Activated naive CD4-positive, alpha-beta T cell treated with anti-CD3 and anti-CD28 coated beads, Interleukin-2, amount 50 U/mL, for 72 hours (primary cell): ENCODE measurements around the gene CNOT6L. TPM values are rescaled to one million over a fixed set of nuclear protein-coding genes. Genes with fewer than 3 reads are reported as not detected.

Experiments
- ATAC-seq, 2 donors: fragments of 150-1000 bp; cut with Tn5 transposase; 2 replicates each; pipeline ENCODE4 v1.10.0; 2021; ENCODE audit warnings: mild to moderate bottlenecking in 2 of 2, moderate library complexity in 2 of 2
- DNase-seq, 2 donors: peaks; one replicate each; pipeline ENCODE4 v3.0.0; 2021 to 2022; ENCODE audit warnings: low spot score in 2 of 2
- H3K27ac Mint-ChIP-seq, 2 donors: one replicate each; pipeline ENCODE4 v1.8.0; 2022; ENCODE audit warnings: mild to moderate bottlenecking in 2 of 2, mixed read lengths in 2 of 2
- H3K36me3 Mint-ChIP-seq, 2 donors: one replicate each; pipeline ENCODE4 v1.8.0; 2022; ENCODE audit warnings: mixed read lengths in 2 of 2
- H3K9me3 Mint-ChIP-seq, 2 donors: one replicate each; pipeline ENCODE4 v1.8.0; 2022; ENCODE audit warnings: mixed read lengths in 2 of 2
- total RNA-seq, 2 donors: library from RNA; stranded (reverse); gene quantifications; one replicate each; pipeline ENCODE4 v1.2.3, GENCODE V29; 2022

CNOT6L gene
- total RNA-seq, 2 donors from 2014 or later = 105 to 114 TPM

DNA sequence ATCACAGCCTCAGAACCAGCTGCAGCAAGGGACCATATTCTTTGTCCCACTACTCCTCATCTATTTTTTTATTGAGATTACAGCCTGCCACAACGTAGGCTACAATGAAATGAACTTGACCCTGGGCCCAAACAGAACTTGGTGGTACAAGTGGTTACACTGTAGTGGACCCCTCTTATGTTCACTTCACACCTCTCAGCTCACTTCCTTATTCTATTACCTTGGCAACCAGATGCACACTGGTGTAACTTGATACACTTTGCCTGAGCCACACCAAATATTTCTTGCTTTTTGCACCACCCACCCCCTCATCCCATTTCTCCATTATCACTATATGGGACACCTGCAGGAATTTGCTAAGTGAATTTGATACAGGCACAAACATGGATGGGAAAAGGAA is 107.7 kb downstream of the CNOT6L start:
- Mint-ChIP-seq H3K27ac (peak overlapping the region in 1 of 2 donors; percentile 23), H3K9me3 (peaks cover 0 to 3% of the 10 kb centered on the region in 2 donors), H3K36me3 (peaks cover 0 to 36% of the 10 kb centered on the region in 2 donors)
- ATAC-seq (no peak), DNase-seq (no peak)

DNA sequence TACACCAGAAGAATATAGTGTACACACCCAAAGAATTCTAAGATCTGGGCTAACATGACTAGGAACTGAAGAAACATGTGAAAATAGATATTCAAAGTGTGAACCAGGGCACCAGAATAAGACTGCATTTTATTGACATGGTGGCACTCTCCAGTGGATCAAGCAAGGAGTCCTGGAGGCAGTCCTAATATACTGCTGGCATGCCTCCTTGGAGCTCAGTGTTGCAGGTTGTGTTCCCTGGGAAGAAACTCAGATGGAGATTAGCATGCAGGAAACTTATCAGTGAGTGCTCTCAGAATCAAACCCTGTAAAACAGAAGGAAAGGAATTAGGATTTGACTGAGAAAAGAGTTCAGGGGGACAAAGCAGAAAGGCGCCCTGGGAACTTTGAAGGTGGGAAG is 108.5 kb downstream of the CNOT6L start:
- H3K27ac Mint-ChIP-seq = peak overlapping the region in 1 of 2 donors; percentile 33
- DNase-seq (no peak), ATAC-seq (peak in 1 of 2 donors; percentile 20)
- H3K36me3 Mint-ChIP-seq = peaks cover 0 to 29% of the 10 kb centered on the region in 2 donors
- H3K9me3 Mint-ChIP-seq = peaks cover 0 to 3% of the 10 kb centered on the region in 2 donors

DNA sequence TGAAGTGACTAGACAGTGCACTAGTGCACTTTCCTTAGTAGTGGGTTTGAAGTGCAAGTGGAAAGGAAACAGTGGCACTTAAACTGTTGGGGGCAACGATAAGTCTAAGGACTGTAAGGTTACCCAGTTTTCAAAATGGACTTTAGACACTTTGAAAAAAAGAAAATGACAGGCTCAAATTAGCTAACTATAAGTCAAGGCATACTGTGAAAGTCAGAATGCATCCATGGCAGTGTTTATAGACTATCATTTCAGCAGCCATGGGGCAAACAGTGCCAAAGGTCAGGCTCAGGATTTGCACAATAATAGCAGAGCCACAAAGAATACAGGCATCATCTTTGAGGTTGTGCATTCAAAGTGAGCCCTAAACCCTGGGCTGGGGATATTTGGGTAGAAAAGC is 109.1 kb downstream of the CNOT6L start:
- Mint-ChIP-seq H3K36me3 (peaks cover 0 to 26% of the 10 kb centered on the region in 2 donors), H3K9me3 (peaks cover 0 to 3% of the 10 kb centered on the region in 2 donors), H3K27ac (no peak overlapping the region)
- ATAC-seq (no peak), DNase-seq (no peak)

- DNase-seq = no peak
- ATAC-seq = no peak
- Mint-ChIP-seq H3K36me3 (peaks cover 0 to 5% of the 10 kb centered on the region in 2 donors), H3K9me3 (no peaks in the 10 kb centered on the region), H3K27ac (no peak overlapping the region)
Measured at GRCh38 chr4:77706717-77707116, 112.5 kb downstream of the CNOT6L start.

GRCh38 chr4:77703666-77704065 is 115.5 kb downstream of the CNOT6L start:
- ATAC-seq = no peak
- Mint-ChIP-seq H3K27ac (no peak overlapping the region), H3K9me3 (no peaks in the 10 kb centered on the region), H3K36me3 (no peaks in the 10 kb centered on the region)
- no peak for DNase-seq

DNA sequence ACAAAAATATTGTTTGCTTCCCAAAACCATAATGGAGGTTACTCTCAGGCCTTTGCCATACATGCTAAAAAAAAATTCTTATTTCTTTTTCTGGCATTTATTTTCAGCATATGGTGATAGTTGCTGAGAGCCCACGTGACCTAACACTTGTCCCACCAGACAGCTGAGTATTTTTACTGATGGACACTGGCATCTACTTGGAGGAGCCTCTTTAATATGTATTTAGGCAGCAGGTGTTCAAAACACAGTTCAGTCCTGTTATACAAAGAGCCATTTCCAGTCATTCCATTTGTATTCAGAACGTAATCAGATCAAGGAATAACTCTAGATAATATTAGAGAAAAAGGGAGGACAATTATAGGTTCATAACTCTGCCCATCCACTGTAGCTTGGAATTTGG is 118.0 kb downstream of the CNOT6L start:
- DNase-seq (no peak), ATAC-seq (no peak)
- H3K36me3 Mint-ChIP-seq = no peaks in the 10 kb centered on the region
- no peak overlapping the region for H3K27ac Mint-ChIP-seq
- no peaks in the 10 kb centered on the region for H3K9me3 Mint-ChIP-seq

- DNase-seq (no peak), ATAC-seq (no peak)
- Mint-ChIP-seq H3K9me3 (no peaks in the 10 kb centered on the region), H3K27ac (no peak overlapping the region), H3K36me3 (no peaks in the 10 kb centered on the region)
Measured at GRCh38 chr4:77699731-77700210, 119.4 kb downstream of the CNOT6L start.

DNA sequence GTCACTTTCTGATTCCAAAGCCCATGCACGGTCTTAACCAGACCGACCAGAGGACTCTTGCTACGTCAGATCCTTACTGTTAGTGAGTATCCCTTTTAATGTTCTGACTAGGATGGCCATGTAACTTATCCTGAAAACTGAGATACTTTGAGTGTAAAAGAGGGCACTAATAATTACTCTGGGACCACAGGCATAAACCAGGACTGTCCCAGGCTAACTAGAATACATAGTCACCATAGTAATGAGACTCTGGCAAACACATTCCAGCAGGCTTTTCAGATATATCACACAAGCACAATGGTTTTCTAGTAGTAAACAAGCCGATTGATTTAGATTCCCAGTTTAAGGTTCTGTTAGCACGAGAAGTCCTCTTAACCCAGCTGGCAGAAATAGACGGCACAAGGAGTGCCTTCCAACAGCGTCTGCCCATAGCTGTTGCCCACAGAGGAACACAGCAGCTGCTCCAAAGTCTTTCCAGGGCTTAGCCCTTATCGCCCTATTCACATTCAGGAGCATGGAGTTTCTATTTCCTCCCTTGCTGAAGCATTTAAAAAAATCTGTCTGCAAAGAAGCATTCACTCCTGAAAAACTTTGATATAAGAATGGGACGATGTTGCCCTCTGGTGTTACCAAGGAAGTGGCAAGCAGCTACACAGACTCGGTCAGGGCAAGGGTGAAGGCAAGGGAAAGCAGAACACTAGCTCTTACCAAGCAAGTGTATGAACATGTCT is 121.1 kb downstream of the CNOT6L start:
- ATAC-seq = peak in 1 of 2 donors; percentile 40
- no peaks in the 10 kb centered on the region for H3K36me3 Mint-ChIP-seq
- DNase-seq = no peak
- H3K9me3 Mint-ChIP-seq = no peaks in the 10 kb centered on the region
- H3K27ac Mint-ChIP-seq = no peak overlapping the region

- ATAC-seq (peak in 1 of 2 donors; percentile 29), DNase-seq (no peak)
- Mint-ChIP-seq H3K36me3 (no peaks in the 10 kb centered on the region), H3K27ac (no peak overlapping the region), H3K9me3 (no peaks in the 10 kb centered on the region)
Measured at GRCh38 chr4:77695774-77696173, 123.4 kb downstream of the CNOT6L start.

DNA sequence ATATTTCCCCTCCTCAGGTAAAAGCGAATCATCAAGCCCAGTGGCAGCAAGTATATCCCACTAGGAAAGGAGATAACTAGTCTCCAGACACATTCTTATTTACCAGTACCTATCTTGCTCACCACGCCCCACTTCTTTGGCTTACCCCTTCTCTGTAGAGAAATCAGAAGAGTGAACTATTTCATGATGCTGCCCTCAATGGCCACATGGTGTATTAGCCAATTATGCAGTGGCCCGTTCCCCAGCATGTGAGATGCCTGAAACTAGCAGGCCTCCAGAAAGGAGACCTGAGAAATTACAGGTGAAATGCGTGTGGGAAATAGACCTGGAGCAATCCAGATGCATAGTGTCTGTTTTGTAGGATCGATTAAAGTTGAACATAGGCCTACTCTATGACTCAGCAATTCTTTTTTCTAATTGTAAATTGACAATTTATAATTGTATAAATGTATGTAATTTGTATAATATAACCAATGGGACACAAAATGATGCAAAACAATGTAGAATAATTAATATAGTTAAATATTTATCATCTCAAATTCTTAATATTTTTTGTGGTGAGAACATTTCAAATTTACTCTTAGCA is 126.2 kb downstream of the CNOT6L start:
- no peaks in the 10 kb centered on the region for H3K36me3 Mint-ChIP-seq
- DNase-seq (no peak), ATAC-seq (no peak)
- H3K9me3 Mint-ChIP-seq = no peaks in the 10 kb centered on the region
- no peak overlapping the region for H3K27ac Mint-ChIP-seq

DNA sequence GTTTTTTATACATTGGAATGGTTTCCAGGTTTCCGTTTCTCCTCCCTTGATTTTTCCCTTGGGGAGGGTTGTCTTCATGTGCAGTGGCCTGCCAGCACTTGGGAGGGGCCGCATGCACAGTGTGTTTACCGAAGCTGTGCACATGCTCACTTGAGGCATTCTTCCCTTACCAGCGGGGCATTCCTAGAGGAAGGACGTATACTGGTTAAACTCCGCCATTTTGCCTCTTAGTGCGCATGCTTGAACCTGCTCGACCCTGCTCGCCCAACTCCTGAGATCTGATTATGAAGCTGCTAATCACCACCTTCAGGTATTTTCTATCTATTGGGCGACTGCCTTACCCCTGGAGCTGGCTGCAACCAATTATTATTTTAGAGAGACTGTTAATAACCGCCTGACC is 137.4 kb downstream of the CNOT6L start:
- no peak for DNase-seq
- Mint-ChIP-seq H3K36me3 (no peaks in the 10 kb centered on the region), H3K27ac (no peak overlapping the region), H3K9me3 (peaks cover 0 to 5% of the 10 kb centered on the region in 2 donors)
- ATAC-seq = no peak

DNA sequence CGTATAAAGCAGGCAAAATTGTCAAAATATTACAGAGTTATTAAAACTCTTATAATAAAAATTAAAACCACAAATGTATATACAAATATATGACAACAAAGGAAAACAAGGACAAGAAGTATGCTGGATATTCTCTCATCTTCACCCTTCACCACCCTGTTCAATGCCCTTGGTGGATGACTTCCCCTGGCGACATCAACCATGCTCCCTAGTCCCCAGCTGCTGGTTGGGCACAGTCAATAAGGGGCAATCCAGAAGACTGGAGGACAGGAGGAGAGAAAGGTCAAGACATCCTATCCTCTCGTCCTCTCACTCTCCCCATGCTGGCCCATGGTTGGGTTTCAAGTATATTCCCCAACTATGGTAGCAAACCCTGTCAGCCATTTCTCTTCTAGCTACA is 142.3 kb downstream of the CNOT6L start:
- no peaks in the 10 kb centered on the region for H3K36me3 Mint-ChIP-seq
- no peak overlapping the region for H3K27ac Mint-ChIP-seq
- DNase-seq = no peak
- ATAC-seq = no peak
- no peaks in the 10 kb centered on the region for H3K9me3 Mint-ChIP-seq

DNA sequence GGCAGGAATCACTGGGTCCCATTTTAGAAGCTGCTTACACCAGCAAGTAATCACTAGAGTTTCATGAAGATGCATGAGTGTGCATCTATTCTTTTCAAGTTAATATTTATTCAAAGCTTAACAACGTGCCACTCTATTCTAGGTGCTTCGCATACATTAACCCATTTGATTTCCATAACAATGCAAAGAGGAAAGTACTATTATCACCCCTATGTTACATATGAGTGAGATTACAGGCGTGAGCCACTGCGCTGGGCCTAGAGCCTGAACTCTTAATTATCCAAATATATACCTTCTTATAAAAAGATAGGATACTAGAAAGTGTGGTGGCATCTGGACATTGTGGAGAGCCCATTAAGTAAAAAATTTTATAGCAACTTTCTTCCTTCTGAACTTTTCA is 148.1 kb downstream of the CNOT6L start:
- Mint-ChIP-seq H3K27ac (no peak overlapping the region), H3K36me3 (no peaks in the 10 kb centered on the region), H3K9me3 (peaks cover 0 to 5% of the 10 kb centered on the region in 2 donors)
- ATAC-seq (no peak), DNase-seq (no peak)

DNA sequence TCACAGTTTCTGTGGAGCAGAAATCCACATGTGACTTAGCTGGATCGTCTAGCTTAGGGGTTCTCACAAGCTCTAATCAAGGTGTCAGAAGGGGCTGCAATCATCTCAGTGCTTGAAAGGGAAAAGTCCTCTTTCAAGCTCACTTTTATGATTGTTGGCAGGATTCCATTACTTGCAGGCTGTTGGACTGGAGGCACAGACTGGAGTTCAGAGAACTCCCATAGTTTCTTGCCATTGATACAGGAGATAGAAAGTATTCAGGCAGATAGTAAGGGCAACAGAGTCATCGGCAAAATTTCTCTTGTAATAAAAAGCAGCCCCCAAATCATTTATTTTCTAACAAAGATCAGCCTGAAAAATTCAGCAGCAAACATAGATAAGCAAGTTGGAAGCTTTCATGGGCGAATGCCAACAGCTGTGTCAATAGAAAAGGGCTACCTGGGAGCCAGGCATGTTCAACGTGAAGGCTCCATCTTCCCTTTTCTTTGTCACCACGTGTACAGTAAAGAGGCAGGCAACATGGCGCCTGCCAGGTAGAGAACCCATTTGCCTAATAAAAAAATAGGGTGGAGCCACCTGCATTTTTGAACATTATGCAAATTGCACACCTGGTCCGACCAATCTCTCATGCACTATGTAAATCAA is 149.1 kb downstream of the CNOT6L start:
- Mint-ChIP-seq H3K27ac (no peak overlapping the region), H3K9me3 (peaks cover 0 to 5% of the 10 kb centered on the region in 2 donors), H3K36me3 (no peaks in the 10 kb centered on the region)
- DNase-seq (no peak), ATAC-seq (no peak)

DNA sequence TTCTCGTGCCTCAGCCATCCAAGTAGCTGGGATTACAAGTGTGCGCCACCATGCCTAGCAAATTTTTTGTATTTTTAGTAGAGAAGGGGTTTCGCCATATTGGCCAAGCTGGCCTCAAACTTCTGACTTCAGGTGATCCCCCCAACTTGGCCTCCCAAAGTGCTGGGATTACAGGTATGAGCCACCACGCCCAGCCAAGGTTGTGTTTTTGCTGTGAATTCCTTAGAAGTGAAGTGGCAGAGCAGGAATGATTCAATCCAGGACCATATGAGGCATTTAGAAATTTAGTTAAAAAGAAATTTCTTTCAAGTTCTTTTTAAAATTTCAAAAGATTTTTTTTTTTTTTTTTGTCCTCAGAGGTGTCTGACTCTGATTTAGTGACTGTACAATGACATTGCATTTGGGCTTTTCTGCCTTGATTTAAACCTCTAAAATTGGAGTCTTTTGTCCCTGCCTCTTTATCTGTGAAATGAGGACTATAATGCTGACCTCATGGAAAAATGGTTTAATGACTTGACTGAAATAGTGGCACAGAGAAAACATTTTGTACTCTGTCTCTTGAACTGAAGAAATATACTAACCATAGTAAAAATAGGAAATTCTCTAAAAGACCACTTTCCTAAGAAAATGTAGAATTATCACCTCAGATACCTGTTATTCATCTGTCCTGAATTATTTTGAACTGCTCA is 153.6 kb downstream of the CNOT6L start:
- Mint-ChIP-seq H3K9me3 (peaks cover 0 to 2% of the 10 kb centered on the region in 2 donors), H3K36me3 (no peaks in the 10 kb centered on the region), H3K27ac (peak overlapping the region in 1 of 2 donors; percentile 15)
- ATAC-seq (peak; percentile 51 to 85), DNase-seq (peak in 1 of 2 donors; percentile 3)
